Measurements from ENCODE around the gene HAPLN1.

Gene HAPLN1

GRCh38 chr5:83744821-83745220 is 24.2 kb upstream of the HAPLN1 start:
- POLR2A ChIA-PET: no interaction called here
- Histone ChIP-seq H3K36me3 (ENCODE audit: control insufficient read depth in 2 of 2, insufficient read depth in 1 of 2, low read length in 2 of 2) (no peaks in the 10 kb centered on the region), H3K4me1 (ENCODE audit: control insufficient read depth, insufficient read depth, low read length) (no peaks in the 10 kb centered on the region), H3K4me3 (ENCODE audit: low read depth, low read length) (no peak overlapping the region), H3K27ac (ENCODE audit: extremely low read depth, low read depth, low read length) (no peak overlapping the region), H3K9me3 (ENCODE audit: control insufficient read depth, insufficient read depth, low read depth, low read length) (no peaks in the 10 kb centered on the region)
- CTCF ChIA-PET: interaction anchor here (0.7 kb wide), 1 partner anchor 478 kb away, joined by 3 read pairs; no protein-coding TSS in a partner anchor
- TF ChIP-seq INSM2 (tag by site-specific recombination; IDR thresholded peaks at IDR 0.05) (no peak), ZNF112 (tag by site-specific recombination; IDR thresholded peaks at IDR 0.05) (no peak), ELK4 (IDR thresholded peaks at IDR 0.05; ENCODE audit: borderline replicate concordance, low read depth, low read length) (no peak), ZNF23 (tag by site-specific recombination; IDR thresholded peaks at IDR 0.05; ENCODE audit: borderline replicate concordance) (no peak), ZNF16 (tag by site-specific recombination; IDR thresholded peaks at IDR 0.05; ENCODE audit: low read depth) (no peak), SP2 (tag by site-specific recombination; IDR thresholded peaks at IDR 0.05) (no peak), KLF8 (tag by site-specific recombination; IDR thresholded peaks at IDR 0.05) (no peak), ZNF362 (tag by site-specific recombination; IDR thresholded peaks at IDR 0.05) (no peak), ZNF148 (tag by site-specific recombination; IDR thresholded peaks at IDR 0.05; ENCODE audit: borderline replicate concordance) (no peak), KLF16 (tag by site-specific recombination; IDR thresholded peaks at IDR 0.05) (no peak), ZXDB (tag by site-specific recombination; IDR thresholded peaks at IDR 0.05) (no peak), ZNF645 (tag by site-specific recombination; IDR thresholded peaks at IDR 0.05) (no peak)

- no peak overlapping the region for H3K4me3 ChIP-seq (ENCODE audit: low read depth, low read length)
- POLR2A ChIA-PET: no interaction called here
- no peaks in the 10 kb centered on the region for H3K4me1 ChIP-seq (ENCODE audit: control insufficient read depth, insufficient read depth, low read length)
- no peaks in the 10 kb centered on the region for H3K36me3 ChIP-seq (ENCODE audit: control insufficient read depth in 2 of 2, insufficient read depth in 1 of 2, low read length in 2 of 2)
- CTCF ChIA-PET: no interaction called here
- no peak overlapping the region for H3K27ac ChIP-seq (ENCODE audit: extremely low read depth, low read depth, low read length)
- H3K9me3 ChIP-seq (ENCODE audit: control insufficient read depth, insufficient read depth, low read depth, low read length): no peaks in the 10 kb centered on the region
- no peak for TF ChIP-seq ZNF792 (tag by site-specific recombination; IDR thresholded peaks at IDR 0.05)
- no peak for TF ChIP-seq HOXC10 (CRISPR knock-in tag; IDR thresholded peaks at IDR 0.05)
- no peak for TF ChIP-seq GLI4 (tag by site-specific recombination; IDR thresholded peaks at IDR 0.05)
- no peak for TF ChIP-seq ZNF366 (tag by site-specific recombination; conservative IDR thresholded peaks at IDR 0.05)
- no peak for TF ChIP-seq ZFHX2 (tag by site-specific recombination; conservative IDR thresholded peaks at IDR 0.05)
- no peak for TF ChIP-seq ZNF274 (IDR thresholded peaks at IDR 0.05; ENCODE audit: low read length)
- TF ChIP-seq ZNF274 (tag by site-specific recombination; IDR thresholded peaks at IDR 0.05; ENCODE audit: borderline replicate concordance): no peak
- TF ChIP-seq ZNF629 (tag by site-specific recombination; IDR thresholded peaks at IDR 0.05): no peak
Measured at GRCh38 chr5:83742089-83742488, 21.4 kb upstream of the HAPLN1 start.

All from HEK293 (cell line).